A673 (cell line): ENCODE results near the gene PLXNB3. TPM values are rescaled to one million over a fixed set of nuclear protein-coding genes. Genes with fewer than 3 reads are reported as not detected.
A peak's percentile ranks its signal among the peaks of the same experiment; 100 is the strongest.

Experiments used
- BruUV-seq: library from RNA; stranded (reverse); fragments of 400-500 nt; replicated peaks from 2 replicates; lab custom pipeline; 2021; lab: Mats Ljungman, UMichigan
- CTCF ChIA-PET: fragments of 300-600 bp; sonication (Branson Sonifier 250); formaldehyde crosslinking; loops from one replicate; lab custom pipeline; 2022; ENCODE audit warnings: antibody characterized with exemption; lab: Charles Lee
- POLR2A ChIA-PET: fragments of 300-600 bp; sonication (Branson Sonifier 250); formaldehyde crosslinking; loops from one replicate; lab custom pipeline; 2022; ENCODE audit warnings: antibody characterized with exemption; ENCODE audit not compliant: low non-redundant PET; lab: Charles Lee
- DNase-seq: peaks from one replicate; pipeline ENCODE4 v3.0.0-alpha.2; 2015; ENCODE audit warnings: low spot score
- H3K27ac ChIP-seq: fragments of 200-600 bp; sonication (generic); 2 replicates; pipeline ENCODE4 v1.5.1; 2016; ENCODE audit warnings: mixed run types, low read depth, mild to moderate bottlenecking, mixed read lengths, antibody characterized with exemption, low read length; ENCODE audit not compliant: poor library complexity, severe bottlenecking
- H3K27me3 ChIP-seq: fragments of 200-600 bp; sonication (generic); replicated peaks from 2 replicates; pipeline ENCODE4 v1.6.1; 2017; ENCODE audit warnings: mixed run types, low read depth, mild to moderate bottlenecking, mixed read lengths, antibody characterized with exemption, low read length; ENCODE audit not compliant: insufficient read depth, poor library complexity
- H3K36me3 ChIP-seq: fragments of 200-600 bp; sonication (generic); 2 replicates; pipeline ENCODE4 v1.6.1; 2016; ENCODE audit warnings: mixed run types, mild to moderate bottlenecking, mixed read lengths, antibody characterized with exemption, low read length; ENCODE audit not compliant: insufficient read depth, poor library complexity, severe bottlenecking
- H3K4me1 ChIP-seq: fragments of 200-600 bp; sonication (generic); 2 replicates; pipeline ENCODE4 v1.6.1; 2017; ENCODE audit warnings: mixed run types, mild to moderate bottlenecking, mixed read lengths, antibody characterized with exemption, low read length; ENCODE audit not compliant: insufficient read depth, poor library complexity, severe bottlenecking
- H3K4me3 ChIP-seq: fragments of 200-600 bp; sonication (generic); 2 replicates; pipeline ENCODE4 v1.5.1; 2016; ENCODE audit warnings: low read depth, mixed run types, mild to moderate bottlenecking, mixed read lengths, low read length; ENCODE audit not compliant: poor library complexity, severe bottlenecking
- H3K9me3 ChIP-seq: fragments of 200-600 bp; sonication (generic); 2 replicates; pipeline ENCODE4 v1.6.1; 2016; ENCODE audit warnings: mixed run types, low read depth, mild to moderate bottlenecking, mixed read lengths, antibody characterized with exemption, low read length; ENCODE audit not compliant: poor library complexity, severe bottlenecking
- CTCF ChIP-seq: fragments of 300-800, 200-600 bp; sonication (generic); conservative IDR thresholded peaks from 2 replicates; pipeline ENCODE4 v1.5.1; 2017; ENCODE audit warnings: low read depth, mild to moderate bottlenecking, antibody characterized with exemption, low read length, moderate library complexity, mixed read lengths
- EZH2 ChIP-seq: fragments of 200-600 bp; sonication (generic); IDR thresholded peaks from 2 replicates; pipeline ENCODE4 v1.6.1; 2017; ENCODE audit warnings: borderline replicate concordance, low read depth, mild to moderate bottlenecking, mixed read lengths, antibody characterized with exemption, low read length; ENCODE audit not compliant: poor library complexity, severe bottlenecking
- intact Hi-C: fragments of 100-400 bp; cut with micrococcal nuclease; formaldehyde crosslinking; loops from one replicate; pipeline ENCODE4 v1.10.0; 2022; ENCODE audit not compliant: unreplicated experiment
- total RNA-seq: library from RNA; stranded (reverse); gene quantifications from 2 replicates; pipeline ENCODE4 v1.2.3, GENCODE V29; 2021

The PLXNB3 gene
- total RNA-seq, 1 experiment from 2014 or later: not detected

- no TSS peak for BruUV-seq
- Histone ChIP-seq H3K9me3 (no peaks in the 10 kb centered on the region), H3K27ac (peak overlapping the region; percentile 81), H3K27me3 (no peaks in the 10 kb centered on the region), H3K36me3 (peaks cover 17% of the 10 kb centered on the region), H3K4me3 (peak overlapping the region; percentile 71), H3K4me1 (peaks cover 8% of the 10 kb centered on the region)
- CTCF ChIA-PET: interaction anchor here (0.5 to 0.6 kb wide), 3 partner anchors 14 to 340 kb away, joined by 3 to 6 read pairs (median 5); no protein-coding TSS in a partner anchor
- intact Hi-C loops: loop anchor here (2.0 kb wide), 1 partner anchor 77 kb away; the partner anchor contains the start of gene DUSP9
- peak; percentile 44 for TF ChIP-seq CTCF
- TF ChIP-seq EZH2: no peak
- DNase-seq: peak; percentile 56
- POLR2A ChIA-PET: no interaction called here
These were observed 40.4 kb upstream of the PLXNB3 start for GRCh38 chrX:153723351-153724251.

GRCh38 chrX:153724252-153725038 is 39.6 kb upstream of the PLXNB3 start, which contains the start of the genes ABCD1 and BCAP31:
Gene ABCD1 (plus strand): TSS chrX:153724856. CDS start chrX:153725267, 411 bp downstream.
Gene BCAP31 (minus strand): TSS chrX:153724387. CDS start chrX:153723244, 1,143 bp downstream.
- H3K27ac ChIP-seq: peak within 1 kb of the TSS; percentile 81
- DNase-seq: peak; percentile 92

More at GRCh38 chrX:153724252-153725038, 39.6 kb upstream of the PLXNB3 start, which contains the start of the genes ABCD1 and BCAP31:
- no peaks in the 10 kb centered on the region for H3K27me3 ChIP-seq
- peak within 1 kb of the TSS; percentile 71 for H3K4me3 ChIP-seq
- no peaks in the 10 kb centered on the region for H3K9me3 ChIP-seq
- no TSS peak for BruUV-seq
- H3K4me1 ChIP-seq: peaks cover 8% of the 10 kb centered on the region
- ChIA-PET POLR2A (no interaction called here), CTCF (interaction anchor here (0.5 to 0.6 kb wide), 3 partner anchors 15 to 340 kb away, joined by 3 to 6 read pairs (median 5); no protein-coding TSS in a partner anchor)
- intact Hi-C loops: loop anchor here (2.0 kb wide), 1 partner anchor 78 kb away; the partner anchor contains the start of gene DUSP9
- no peak for TF ChIP-seq EZH2
- TF ChIP-seq CTCF: no peak
- H3K36me3 ChIP-seq: peaks cover 15% of the 10 kb centered on the region
